ENCODE data around the gene MRPS2.

MRPS2 gene

GRCh38 chr9:135468854-135469521 lies 31.5 kb upstream of the MRPS2 start:
- peaks cover 25% of the 10 kb centered on the region for H3K4me1 ChIP-seq (ENCODE audit: control insufficient read depth, insufficient read depth, low read length)

GRCh38 chr9:135471791-135472640 lies 28.5 kb upstream of the MRPS2 start:
- Histone ChIP-seq H3K4me1 (ENCODE audit: control insufficient read depth, insufficient read depth, low read length) (peaks cover 31% of the 10 kb centered on the region), H3K9me3 (ENCODE audit: control insufficient read depth, insufficient read depth, low read depth, low read length) (no peaks in the 10 kb centered on the region), H3K4me3 (ENCODE audit: low read depth, low read length) (no peak overlapping the region), H3K9ac (ENCODE audit: low read length) (no peak overlapping the region), H3K27ac (ENCODE audit: low read depth, low read length) (no peak overlapping the region), H3K36me3 (ENCODE audit: control insufficient read depth, insufficient read depth, low read length) (no peaks in the 10 kb centered on the region), H3K27me3 (ENCODE audit: control insufficient read depth, insufficient read depth, low read length) (no peaks in the 10 kb centered on the region)

More at GRCh38 chr9:135468854-135469521, 31.5 kb upstream of the MRPS2 start:
- Histone ChIP-seq H3K4me3 (ENCODE audit: low read depth, low read length) (no peak overlapping the region), H3K9ac (ENCODE audit: low read length) (no peak overlapping the region), H3K27me3 (ENCODE audit: control insufficient read depth, insufficient read depth, low read length) (no peaks in the 10 kb centered on the region), H3K27ac (ENCODE audit: low read depth, low read length) (no peak overlapping the region), H3K9me3 (ENCODE audit: control insufficient read depth, insufficient read depth, low read depth, low read length) (no peaks in the 10 kb centered on the region), H3K36me3 (ENCODE audit: control insufficient read depth, insufficient read depth, low read length) (no peaks in the 10 kb centered on the region)

GRCh38 chr9:135473972-135474543 lies 26.4 kb upstream of the MRPS2 start:
- Histone ChIP-seq H3K36me3 (ENCODE audit: control insufficient read depth, insufficient read depth, low read length) (no peaks in the 10 kb centered on the region), H3K9ac (ENCODE audit: low read length) (no peak overlapping the region), H3K4me3 (ENCODE audit: low read depth, low read length) (no peak overlapping the region), H3K9me3 (ENCODE audit: control insufficient read depth, insufficient read depth, low read depth, low read length) (no peaks in the 10 kb centered on the region), H3K27me3 (ENCODE audit: control insufficient read depth, insufficient read depth, low read length) (no peaks in the 10 kb centered on the region), H3K27ac (ENCODE audit: low read depth, low read length) (no peak overlapping the region), H3K4me1 (ENCODE audit: control insufficient read depth, insufficient read depth, low read length) (peaks cover 21% of the 10 kb centered on the region)

GRCh38 chr9:135474915-135475314 lies 25.6 kb upstream of the MRPS2 start:
- no peaks in the 10 kb centered on the region for H3K36me3 ChIP-seq (ENCODE audit: control insufficient read depth, insufficient read depth, low read length)

GRCh38 chr9:135476561-135477355 lies 23.7 kb upstream of the MRPS2 start:
- H3K27me3 ChIP-seq (ENCODE audit: control insufficient read depth, insufficient read depth, low read length), result no peaks in the 10 kb centered on the region
- no peaks in the 10 kb centered on the region for H3K36me3 ChIP-seq (ENCODE audit: control insufficient read depth, insufficient read depth, low read length)
- no peak overlapping the region for H3K27ac ChIP-seq (ENCODE audit: low read depth, low read length)
- no peak overlapping the region for H3K4me3 ChIP-seq (ENCODE audit: low read depth, low read length)
- no peaks in the 10 kb centered on the region for H3K9me3 ChIP-seq (ENCODE audit: control insufficient read depth, insufficient read depth, low read depth, low read length)
- no peak overlapping the region for H3K9ac ChIP-seq (ENCODE audit: low read length)
- H3K4me1 ChIP-seq (ENCODE audit: control insufficient read depth, insufficient read depth, low read length), result peaks cover 17% of the 10 kb centered on the region

More at GRCh38 chr9:135474915-135475314, 25.6 kb upstream of the MRPS2 start:
- no peak overlapping the region for H3K4me3 ChIP-seq (ENCODE audit: low read depth, low read length)
- peaks cover 18% of the 10 kb centered on the region for H3K4me1 ChIP-seq (ENCODE audit: control insufficient read depth, insufficient read depth, low read length)
- no peak overlapping the region for H3K27ac ChIP-seq (ENCODE audit: low read depth, low read length)
- no peaks in the 10 kb centered on the region for H3K27me3 ChIP-seq (ENCODE audit: control insufficient read depth, insufficient read depth, low read length)
- no peaks in the 10 kb centered on the region for H3K9me3 ChIP-seq (ENCODE audit: control insufficient read depth, insufficient read depth, low read depth, low read length)
- H3K9ac ChIP-seq (ENCODE audit: low read length), result no peak overlapping the region

- Histone ChIP-seq H3K4me3 (ENCODE audit: low read depth, low read length) (peak overlapping the region; percentile 55; the same call in 1 of the 2 replicates), H3K27me3 (ENCODE audit: control insufficient read depth, insufficient read depth, low read length) (no peaks in the 10 kb centered on the region), H3K9me3 (ENCODE audit: control insufficient read depth, insufficient read depth, low read depth, low read length) (no peaks in the 10 kb centered on the region), H3K4me1 (ENCODE audit: control insufficient read depth, insufficient read depth, low read length) (peaks cover 12% of the 10 kb centered on the region), H3K27ac (ENCODE audit: low read depth, low read length) (no peak overlapping the region), H3K9ac (ENCODE audit: low read length) (no peak overlapping the region), H3K36me3 (ENCODE audit: control insufficient read depth, insufficient read depth, low read length) (peaks cover under 1% of the 10 kb centered on the region; the same call in 1 of the 2 replicates)
These were observed 22.3 kb upstream of the MRPS2 start for GRCh38 chr9:135478191-135478590.

- Histone ChIP-seq H3K27me3 (ENCODE audit: control insufficient read depth, insufficient read depth, low read length) (no peaks in the 10 kb centered on the region), H3K27ac (ENCODE audit: low read depth, low read length) (no peak overlapping the region), H3K9ac (ENCODE audit: low read length) (peak overlapping the region; percentile 2), H3K9me3 (ENCODE audit: control insufficient read depth, insufficient read depth, low read depth, low read length) (no peaks in the 10 kb centered on the region), H3K4me1 (ENCODE audit: control insufficient read depth, insufficient read depth, low read length) (peaks cover 12% of the 10 kb centered on the region), H3K36me3 (ENCODE audit: control insufficient read depth, insufficient read depth, low read length) (peaks cover 8% of the 10 kb centered on the region), H3K4me3 (ENCODE audit: low read depth, low read length) (peak overlapping the region; percentile 55)
These were observed 21.5 kb upstream of the MRPS2 start for GRCh38 chr9:135478829-135479468.

GRCh38 chr9:135479469-135480052 lies 20.9 kb upstream of the MRPS2 start, which contains the start of gene PPP1R26:
Gene PPP1R26 (plus strand): TSS chr9:135479782. CDS start chr9:135484511, 4,729 bp downstream.
- peaks cover 14% of the 10 kb centered on the region for H3K36me3 ChIP-seq (ENCODE audit: control insufficient read depth, insufficient read depth, low read length)
- no peaks in the 10 kb centered on the region for H3K27me3 ChIP-seq (ENCODE audit: control insufficient read depth, insufficient read depth, low read length)
- H3K4me1 ChIP-seq (ENCODE audit: control insufficient read depth, insufficient read depth, low read length), result peaks cover 8% of the 10 kb centered on the region
- H3K9me3 ChIP-seq (ENCODE audit: control insufficient read depth, insufficient read depth, low read depth, low read length), result no peaks in the 10 kb centered on the region
- peak within 1 kb of the TSS; percentile 83 for H3K27ac ChIP-seq (ENCODE audit: low read depth, low read length)
- H3K4me3 ChIP-seq (ENCODE audit: low read depth, low read length), result peak within 1 kb of the TSS; percentile 91
- peak within 1 kb of the TSS; percentile 80 for H3K9ac ChIP-seq (ENCODE audit: low read length)

GRCh38 chr9:135480071-135480939 lies 20.2 kb upstream of the MRPS2 start:
- peaks cover 6% of the 10 kb centered on the region; the same call in 1 of the 2 replicates for H3K4me1 ChIP-seq (ENCODE audit: control insufficient read depth, insufficient read depth, low read length)
- H3K27me3 ChIP-seq (ENCODE audit: control insufficient read depth, insufficient read depth, low read length), result no peaks in the 10 kb centered on the region
- H3K9me3 ChIP-seq (ENCODE audit: control insufficient read depth, insufficient read depth, low read depth, low read length), result no peaks in the 10 kb centered on the region
- H3K4me3 ChIP-seq (ENCODE audit: low read depth, low read length), result peak overlapping the region; percentile 91
- peaks cover 21% of the 10 kb centered on the region for H3K36me3 ChIP-seq (ENCODE audit: control insufficient read depth, insufficient read depth, low read length)
- peak overlapping the region; percentile 80 for H3K9ac ChIP-seq (ENCODE audit: low read length)
- peak overlapping the region; percentile 83 for H3K27ac ChIP-seq (ENCODE audit: low read depth, low read length)

All from HUES6 (cell line).